HG03135 (cell line): ENCODE results near the gene VAV1.
"Not testable (repeated sequence)": the region's sequence is repeated elsewhere in the genome, so short reads cannot be mapped to it uniquely, and the experiment has no call there.

ENCODE experiments used
- ATAC-seq: cut with Tn5 transposase; IDR thresholded peaks from one replicate; pipeline ENCODE4 v1.9.1; 2021; ENCODE audit warnings: mild to moderate bottlenecking, moderate library complexity; ENCODE audit not compliant: unreplicated experiment

VAV1 gene

DNA sequence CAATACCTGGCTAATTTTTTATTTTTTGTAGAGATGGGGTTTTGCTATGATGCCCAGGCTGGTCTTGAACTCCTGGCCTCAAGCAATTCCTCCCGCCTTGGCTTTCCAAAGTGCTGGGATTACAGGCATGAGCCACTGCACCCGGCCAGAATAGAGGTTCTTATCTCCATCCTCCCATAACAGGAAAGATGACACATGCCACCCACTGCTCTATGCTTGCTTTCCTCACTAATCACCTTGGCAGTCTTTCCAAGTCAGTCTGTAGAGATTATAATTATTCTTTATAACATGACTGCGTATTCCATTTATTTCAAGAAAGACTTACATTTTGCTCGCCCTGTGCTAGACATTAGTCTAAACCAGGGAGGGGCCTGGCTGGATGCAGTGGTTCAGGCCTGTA, 6.7 kb downstream of the VAV1 start:
- ATAC-seq: no peak

DNA sequence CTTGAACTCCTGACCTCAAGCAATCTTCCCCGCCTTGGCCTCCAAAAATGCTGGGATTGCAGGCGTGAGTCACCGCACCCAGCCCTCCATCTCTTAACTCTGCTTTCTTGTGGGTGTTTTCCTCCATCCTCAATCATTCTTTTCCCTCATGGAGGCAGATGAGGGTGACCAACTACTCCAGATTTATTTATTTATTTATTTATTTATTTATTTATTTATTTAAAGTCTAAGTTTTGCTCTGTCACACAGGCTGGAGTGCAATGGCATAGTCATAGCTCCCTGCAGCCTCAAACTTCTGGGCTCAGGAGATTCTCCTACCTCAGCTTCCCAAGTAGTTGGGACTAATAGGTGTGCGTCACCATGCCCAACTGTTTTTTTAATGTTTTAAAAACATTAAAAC, 14.9 kb downstream of the VAV1 start:
- no peak for ATAC-seq

GRCh38 chr19:6788896-6789295, 16.4 kb downstream of the VAV1 start:
- ATAC-seq: no peak

- no peak for ATAC-seq
Measured at GRCh38 chr19:6790194-6791128, 18.0 kb downstream of the VAV1 start.

- ATAC-seq: no peak
Measured at GRCh38 chr19:6791237-6791636, 18.7 kb downstream of the VAV1 start.

GRCh38 chr19:6793411-6793810, 20.9 kb downstream of the VAV1 start:
- ATAC-seq: no peak

GRCh38 chr19:6793973-6794372, 21.5 kb downstream of the VAV1 start:
- ATAC-seq: no peak

DNA sequence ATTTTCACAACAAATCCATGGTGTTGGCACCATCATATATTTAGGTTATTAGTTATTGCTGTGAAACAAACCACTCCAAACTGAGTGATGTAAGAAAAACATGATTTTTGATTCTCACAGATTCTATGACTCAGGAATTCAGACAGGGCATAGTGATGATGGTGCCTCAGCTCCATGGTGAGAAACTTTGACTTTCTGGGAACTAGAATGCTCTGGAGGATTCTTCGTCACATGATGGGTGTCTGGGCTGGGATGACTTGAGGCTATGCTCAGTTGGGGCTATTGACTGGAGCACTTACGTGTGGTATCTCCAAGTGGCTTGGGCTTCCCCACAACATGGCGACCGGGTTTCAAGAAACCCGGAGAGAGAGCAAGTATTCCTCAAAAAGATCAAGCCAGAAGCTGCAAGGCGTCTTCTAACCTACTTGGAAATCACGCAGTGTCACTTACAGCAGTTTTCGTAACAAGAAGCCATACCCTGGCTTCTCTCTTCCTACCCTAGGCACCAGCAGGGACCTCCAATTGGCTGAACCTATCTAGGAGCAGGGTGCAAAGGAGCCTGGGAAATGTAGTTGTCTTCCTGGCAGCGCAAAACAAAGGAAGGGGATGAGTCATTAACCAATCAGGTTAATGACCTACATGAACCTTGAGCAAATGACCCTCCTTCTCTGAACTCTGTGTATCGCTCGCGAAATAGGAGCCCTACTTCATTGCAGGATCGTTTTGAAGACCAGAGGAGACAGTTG, 22.4 kb downstream of the VAV1 start:
- ATAC-seq: no peak

- no peak for ATAC-seq
Measured at GRCh38 chr19:6796278-6796677, 23.8 kb downstream of the VAV1 start.

DNA sequence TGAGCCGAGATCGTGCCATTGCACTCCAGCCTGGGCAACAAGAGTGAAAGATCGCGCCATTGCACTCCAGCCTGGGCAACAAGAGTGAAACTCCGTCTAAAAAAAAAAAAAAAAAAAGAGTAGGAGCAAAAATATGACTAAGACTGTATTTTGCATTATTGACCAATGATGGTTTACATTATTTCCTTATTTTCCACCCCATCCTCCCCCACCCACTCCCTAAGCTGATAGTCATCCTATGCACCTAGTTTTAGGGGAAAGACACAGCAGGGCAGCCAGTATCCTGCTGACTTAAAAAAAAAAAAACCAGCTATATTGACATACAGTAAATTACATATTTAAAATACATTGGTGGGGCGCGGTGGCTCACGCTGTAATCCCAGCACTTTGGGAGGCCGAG, 25.1 kb downstream of the VAV1 start:
- no peak for ATAC-seq

DNA sequence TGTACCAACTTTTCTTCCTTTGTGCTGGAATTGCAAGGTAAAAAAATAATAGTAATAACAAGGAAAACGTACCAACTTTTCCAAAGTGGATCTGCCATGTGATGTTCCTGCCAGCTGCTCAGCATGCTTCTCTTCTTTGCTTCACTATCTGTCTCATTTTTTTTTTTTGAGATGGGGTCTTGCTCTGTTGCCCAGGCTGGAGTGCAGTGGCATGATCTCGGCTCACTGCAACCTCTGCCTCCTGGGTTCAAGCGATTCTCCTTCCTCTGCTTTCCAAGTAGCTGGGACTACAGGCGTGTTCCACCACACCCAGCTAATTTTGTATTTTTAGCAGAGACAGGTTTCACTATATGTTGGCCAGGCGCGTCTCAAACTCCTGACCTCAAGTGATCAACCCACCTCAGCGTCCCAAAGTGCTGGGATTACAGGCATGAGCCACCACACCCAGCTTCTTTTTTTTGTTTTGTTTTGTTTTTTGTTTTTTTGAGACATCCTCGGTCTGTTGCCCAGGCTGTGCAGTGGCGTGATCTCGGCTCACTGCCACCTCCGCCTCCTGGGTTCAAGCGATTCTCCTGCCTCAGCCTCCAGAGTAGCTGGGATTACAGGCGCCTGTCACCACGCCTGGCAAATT, 27.8 kb downstream of the VAV1 start:
- not testable (repeated sequence) for ATAC-seq

- no peak for ATAC-seq
Measured at GRCh38 chr19:6800991-6801484, 28.5 kb downstream of the VAV1 start.

- peak; percentile 53 for ATAC-seq
Measured at GRCh38 chr19:6801485-6802086, 29.1 kb downstream of the VAV1 start.

- ATAC-seq: no peak
Measured at GRCh38 chr19:6802336-6803035, 30.0 kb downstream of the VAV1 start.

DNA sequence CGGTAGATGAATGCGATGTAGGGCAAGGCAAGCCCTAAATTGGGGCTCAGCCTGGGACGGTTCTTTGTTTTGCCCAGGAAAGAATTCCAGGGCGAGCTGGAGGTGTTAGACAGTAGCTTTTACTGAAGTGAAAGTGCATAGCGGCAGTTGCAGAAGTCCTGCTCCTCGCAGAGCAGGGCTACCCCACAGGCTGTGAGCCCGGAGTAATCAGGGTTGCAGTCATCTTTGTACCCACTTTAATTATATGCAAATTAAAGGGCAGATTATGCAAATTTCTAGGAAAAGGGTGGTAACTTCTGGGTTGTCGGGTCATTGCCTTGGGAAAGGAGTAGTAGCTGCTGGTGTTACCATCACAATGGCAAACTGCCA, 30.5 kb downstream of the VAV1 start:
- no peak for ATAC-seq

- ATAC-seq: no peak
Measured at GRCh38 chr19:6806488-6806887, 34.0 kb downstream of the VAV1 start.

GRCh38 chr19:6807291-6807690, 34.8 kb downstream of the VAV1 start:
- ATAC-seq: no peak

- ATAC-seq: no peak
Measured at GRCh38 chr19:6808494-6808893, 36.0 kb downstream of the VAV1 start.

- no peak for ATAC-seq
Measured at GRCh38 chr19:6809262-6809661, 36.8 kb downstream of the VAV1 start.

- ATAC-seq: no peak
Measured at GRCh38 chr19:6811378-6811777, 38.9 kb downstream of the VAV1 start.
